Measurements from ENCODE around the gene LRIG2. TPM values are rescaled to one million over a fixed set of nuclear protein-coding genes. Genes with fewer than 3 reads are reported as not detected.

LRIG2 gene
- total and polyA plus RNA-seq, 9 of the 15 experiments (the other 6 are each of a cell fraction or from before 2014, with no cell fraction given), result 1.8 to 28.1 (median 11.5) TPM

DNA sequence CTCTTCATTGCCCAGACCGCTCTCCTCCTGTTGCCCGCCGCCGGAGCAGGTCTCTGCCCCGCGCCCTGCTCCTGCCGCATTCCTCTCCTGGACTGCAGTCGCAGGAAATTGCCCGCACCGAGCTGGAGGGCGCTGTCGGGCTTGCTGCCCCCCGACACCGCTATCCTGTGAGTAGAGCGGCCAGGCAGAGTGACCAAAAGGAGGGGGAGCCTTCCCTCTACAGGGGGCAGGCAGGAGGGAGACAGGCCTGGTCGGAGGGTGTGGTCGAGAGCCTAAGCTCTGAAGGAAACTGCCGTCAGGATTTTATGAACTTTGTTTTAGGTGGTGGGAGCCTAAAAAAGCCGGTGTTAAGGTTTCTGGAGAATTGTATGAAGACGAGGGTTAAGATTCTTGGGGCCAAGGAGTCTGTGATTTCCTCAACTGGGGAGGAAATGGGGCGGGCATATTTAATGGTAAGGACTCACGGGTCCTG is 517 bp downstream of the LRIG2 start (continued):
- TF ChIP-seq, protein P1, sequence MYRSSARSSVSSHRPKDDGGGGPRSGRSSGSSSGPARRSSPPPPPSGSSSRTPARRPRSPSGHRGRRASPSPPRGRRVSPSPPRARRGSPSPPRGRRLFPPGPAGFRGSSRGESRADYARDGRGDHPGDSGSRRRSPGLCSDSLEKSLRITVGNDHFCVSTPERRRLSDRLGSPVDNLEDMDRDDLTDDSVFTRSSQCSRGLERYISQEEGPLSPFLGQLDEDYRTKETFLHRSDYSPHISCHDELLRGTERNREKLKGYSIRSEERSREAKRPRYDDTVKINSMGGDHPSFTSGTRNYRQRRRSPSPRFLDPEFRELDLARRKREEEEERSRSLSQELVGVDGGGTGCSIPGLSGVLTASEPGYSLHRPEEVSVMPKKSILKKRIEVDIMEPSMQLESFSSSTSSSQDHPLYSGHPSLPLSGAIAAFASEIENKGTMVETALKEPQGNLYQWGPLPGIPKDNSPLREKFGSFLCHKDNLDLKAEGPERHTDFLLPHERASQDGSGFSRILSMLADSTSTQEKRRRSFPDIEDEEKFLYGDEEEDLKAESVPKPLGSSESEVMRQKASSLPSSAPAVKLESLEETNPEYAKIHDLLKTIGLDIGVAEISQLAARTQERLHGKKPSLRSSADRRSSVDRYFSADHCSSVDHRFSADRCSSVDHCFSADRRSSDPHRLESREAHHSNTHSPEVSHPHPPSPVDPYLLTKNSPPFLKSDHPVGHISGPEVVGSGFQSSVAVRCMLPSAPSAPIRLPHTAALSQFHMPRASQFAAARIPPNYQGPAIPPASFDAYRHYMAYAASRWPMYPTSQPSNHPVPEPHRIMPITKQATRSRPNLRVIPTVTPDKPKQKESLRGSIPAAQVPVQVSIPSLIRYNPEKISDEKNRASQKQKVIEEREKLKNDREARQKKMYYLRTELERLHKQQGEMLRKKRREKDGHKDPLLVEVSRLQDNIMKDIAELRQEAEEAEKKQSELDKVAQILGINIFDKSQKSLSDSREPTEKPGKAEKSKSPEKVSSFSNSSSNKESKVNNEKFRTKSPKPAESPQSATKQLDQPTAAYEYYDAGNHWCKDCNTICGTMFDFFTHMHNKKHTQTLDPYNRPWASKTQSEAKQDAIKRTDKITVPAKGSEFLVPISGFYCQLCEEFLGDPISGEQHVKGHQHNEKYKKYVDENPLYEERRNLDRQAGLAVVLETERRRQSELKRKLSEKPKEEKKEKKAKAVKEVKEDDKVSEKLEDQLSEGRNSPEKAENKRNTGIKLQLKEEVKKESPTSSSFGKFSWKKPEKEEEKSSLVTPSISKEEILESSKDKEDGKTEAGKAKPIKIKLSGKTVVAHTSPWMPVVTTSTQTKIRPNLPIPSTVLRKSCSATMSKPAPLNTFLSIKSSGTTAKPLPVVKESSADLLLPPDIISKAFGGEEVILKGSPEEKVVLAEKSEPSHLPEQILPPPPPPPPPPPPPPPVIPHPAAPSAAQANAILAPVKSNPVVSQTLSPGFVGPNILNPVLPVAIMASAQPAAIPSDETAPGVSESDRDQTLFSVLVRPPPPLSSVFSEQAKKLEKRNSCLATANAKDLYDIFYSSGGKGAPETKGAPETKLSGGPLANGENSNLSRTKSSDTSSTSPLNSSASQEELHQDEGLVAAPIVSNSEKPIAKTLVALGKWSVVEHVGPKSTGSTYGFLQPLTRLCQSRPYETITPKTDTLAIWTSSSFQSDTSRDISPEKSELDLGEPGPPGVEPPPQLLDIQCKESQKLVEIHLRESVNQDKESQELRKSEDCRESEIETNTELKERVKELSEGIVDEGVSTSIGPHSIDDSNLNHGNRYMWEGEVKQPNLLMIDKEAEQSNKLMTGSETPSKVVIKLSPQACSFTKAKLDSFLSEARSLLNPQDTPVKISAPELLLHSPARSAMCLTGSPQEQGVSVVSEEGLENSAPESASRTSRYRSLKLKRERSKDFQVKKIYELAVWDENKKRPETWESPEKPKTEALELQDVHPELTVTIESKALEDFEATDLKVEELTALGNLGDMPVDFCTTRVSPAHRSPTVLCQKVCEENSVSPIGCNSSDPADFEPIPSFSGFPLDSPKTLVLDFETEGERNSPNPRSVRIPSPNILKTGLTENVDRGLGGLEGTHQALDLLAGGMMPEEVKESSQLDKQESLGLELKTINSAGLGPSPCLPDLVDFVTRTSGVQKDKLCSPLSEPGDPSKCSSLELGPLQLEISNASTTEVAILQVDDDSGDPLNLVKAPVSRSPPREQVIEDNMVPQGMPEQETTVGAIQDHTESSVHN (IDR thresholded peaks at IDR 0.05; ENCODE audit: borderline replicate concordance in 1 of 2, low read depth in 1 of 2), result no peak
- peak; percentile 68; the same call in 1 of the 2 replicates for TF ChIP-seq MTA3 (IDR thresholded peaks at IDR 0.05; ENCODE audit: borderline replicate concordance)
- no peak for TF ChIP-seq ZNF165 (CRISPR knock-in tag; IDR thresholded peaks at IDR 0.05; ENCODE audit: borderline replicate concordance)
- TF ChIP-seq WHSC1 (IDR thresholded peaks at IDR 0.05; ENCODE audit: low read length), result no peak
- no peak for TF ChIP-seq ZNF561 (CRISPR knock-in tag; conservative IDR thresholded peaks at IDR 0.05)
- no peak for TF ChIP-seq ZNF586 (CRISPR knock-in tag; conservative IDR thresholded peaks at IDR 0.05)
- TF ChIP-seq ESRRB (CRISPR knock-in tag; IDR thresholded peaks at IDR 0.05; ENCODE audit: borderline replicate concordance), result no peak
- TF ChIP-seq NFATC3 (IDR thresholded peaks at IDR 0.05), result no peak
- no peak for TF ChIP-seq ZNF212 (CRISPR knock-in tag; IDR thresholded peaks at IDR 0.05)
- no peak for TF ChIP-seq TBL1XR1 (IDR thresholded peaks at IDR 0.05; ENCODE audit: low read length in 2 of 2)
- no peak for TF ChIP-seq FOXA1 (IDR thresholded peaks at IDR 0.05; ENCODE audit: borderline replicate concordance)
- TF ChIP-seq SMAD4 (CRISPR knock-in tag; conservative IDR thresholded peaks at IDR 0.05), result peak; percentile 46
- TF ChIP-seq, protein P2, sequence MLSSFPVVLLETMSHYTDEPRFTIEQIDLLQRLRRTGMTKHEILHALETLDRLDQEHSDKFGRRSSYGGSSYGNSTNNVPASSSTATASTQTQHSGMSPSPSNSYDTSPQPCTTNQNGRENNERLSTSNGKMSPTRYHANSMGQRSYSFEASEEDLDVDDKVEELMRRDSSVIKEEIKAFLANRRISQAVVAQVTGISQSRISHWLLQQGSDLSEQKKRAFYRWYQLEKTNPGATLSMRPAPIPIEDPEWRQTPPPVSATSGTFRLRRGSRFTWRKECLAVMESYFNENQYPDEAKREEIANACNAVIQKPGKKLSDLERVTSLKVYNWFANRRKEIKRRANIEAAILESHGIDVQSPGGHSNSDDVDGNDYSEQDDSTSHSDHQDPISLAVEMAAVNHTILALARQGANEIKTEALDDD (IDR thresholded peaks at IDR 0.05), result no peak
- TF ChIP-seq CTBP1 (IDR thresholded peaks at IDR 0.05; ENCODE audit: borderline replicate concordance), result peak; percentile 56; the same call in 1 of the 2 replicates
- peak; percentile 71; the same call in 1 of the 2 replicates for TF ChIP-seq CHAMP1 (IDR thresholded peaks at IDR 0.05)
- no peak for TF ChIP-seq PHB2 (IDR thresholded peaks at IDR 0.05; ENCODE audit: low read depth)
- TF ChIP-seq JUND (IDR thresholded peaks at IDR 0.05; ENCODE audit: borderline replicate concordance, low read depth, low read length), result peak; percentile 54
- no peak; the same call in 2 of the 3 replicates for TF ChIP-seq JUND (tag; IDR thresholded peaks at IDR 0.05; ENCODE audit: borderline replicate concordance, low read depth, low read length)
- peak; percentile 44; the same call in 1 of the 2 replicates for TF ChIP-seq PHF21A (IDR thresholded peaks at IDR 0.05; ENCODE audit: borderline replicate concordance, low read depth)
